GM21576 (cell line): ENCODE data around the gene NDUFB5.
"Not testable (repeated sequence)": the region's sequence is repeated elsewhere in the genome, so short reads cannot be mapped to it uniquely, and the experiment has no call there.

Source experiments
- ATAC-seq: cut with Tn5 transposase; IDR thresholded peaks from one replicate; pipeline ENCODE4 v1.9.1; 2021; ENCODE audit warnings: mild to moderate bottlenecking, moderate library complexity; ENCODE audit not compliant: unreplicated experiment

Gene NDUFB5

DNA sequence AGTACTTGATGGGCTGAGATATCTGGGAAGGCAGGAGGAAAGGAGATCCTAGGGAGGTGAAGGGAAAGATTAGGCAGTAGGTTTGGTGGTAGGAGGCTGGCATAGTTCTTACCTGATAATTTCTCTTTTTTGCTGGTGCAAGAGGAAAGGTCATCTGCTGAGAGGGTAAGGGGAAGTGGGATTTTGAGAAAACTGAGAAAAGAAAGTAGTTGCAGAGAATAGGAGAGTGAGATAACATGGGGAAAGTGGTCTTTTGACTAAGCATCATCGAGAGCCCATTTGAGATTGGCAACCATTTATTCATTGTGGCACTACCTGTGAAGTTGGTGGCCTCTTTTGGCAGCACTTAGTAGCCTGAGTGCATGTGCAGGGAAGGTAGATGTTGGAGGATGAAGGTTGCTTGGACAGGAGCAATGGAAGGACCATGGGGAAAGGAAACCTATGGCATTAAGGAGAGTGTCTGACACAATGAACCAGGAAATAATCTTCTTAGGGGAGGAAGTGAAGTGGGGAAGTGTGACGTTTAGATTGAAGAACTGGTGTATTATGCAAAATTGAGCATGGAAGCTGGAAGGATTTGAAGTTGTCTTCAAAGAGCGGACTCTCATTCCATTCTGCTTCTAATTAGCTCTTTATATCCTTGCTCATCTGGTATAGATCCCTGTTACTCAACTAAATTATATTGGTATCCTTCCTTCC lies 26.3 kb downstream of the NDUFB5 start:
- ATAC-seq = no peak

DNA sequence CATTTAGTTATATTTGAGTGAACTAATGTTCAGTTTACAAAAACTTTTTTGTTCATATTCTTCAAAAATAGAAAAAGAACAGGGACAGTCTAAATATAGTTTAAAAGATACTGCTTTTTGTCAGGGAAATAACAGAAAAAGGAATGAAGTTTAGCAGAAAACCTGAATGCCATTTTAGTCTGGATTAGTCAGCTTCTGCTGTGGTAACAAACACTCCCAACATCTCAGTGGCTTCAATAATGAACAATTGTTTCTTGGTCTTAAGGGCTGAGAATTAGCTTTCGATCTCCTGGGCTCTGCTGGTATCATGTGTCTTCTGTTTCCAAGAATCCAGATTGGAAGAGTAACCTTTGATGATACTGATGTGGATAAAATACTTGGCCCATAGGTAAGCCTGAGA lies 35.9 kb downstream of the NDUFB5 start:
- ATAC-seq = no peak

DNA sequence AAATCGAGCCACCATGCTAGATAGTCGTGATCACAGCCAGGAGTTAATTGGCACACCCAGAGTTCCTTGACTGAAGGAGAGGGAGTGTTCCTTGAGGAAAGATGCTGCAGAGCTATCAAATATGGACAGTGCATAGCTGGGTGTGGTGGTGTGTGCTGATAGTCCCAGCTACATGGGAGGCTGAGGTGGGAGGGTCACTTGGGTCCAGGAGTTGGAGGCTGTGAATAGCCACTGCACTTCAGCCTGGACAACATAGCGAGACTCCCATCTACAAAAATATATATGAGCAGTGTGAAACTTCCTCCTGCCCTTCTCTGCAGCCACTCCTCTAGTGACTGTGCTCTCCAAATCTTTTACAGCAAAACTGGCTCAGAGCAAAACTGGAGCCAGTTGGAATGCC lies 38.3 kb downstream of the NDUFB5 start:
- ATAC-seq = no peak

GRCh38 chr3:179643837-179644236 lies 39.2 kb downstream of the NDUFB5 start:
- ATAC-seq = not testable (repeated sequence)

GRCh38 chr3:179646177-179646576 lies 41.6 kb downstream of the NDUFB5 start:
- no peak for ATAC-seq

DNA sequence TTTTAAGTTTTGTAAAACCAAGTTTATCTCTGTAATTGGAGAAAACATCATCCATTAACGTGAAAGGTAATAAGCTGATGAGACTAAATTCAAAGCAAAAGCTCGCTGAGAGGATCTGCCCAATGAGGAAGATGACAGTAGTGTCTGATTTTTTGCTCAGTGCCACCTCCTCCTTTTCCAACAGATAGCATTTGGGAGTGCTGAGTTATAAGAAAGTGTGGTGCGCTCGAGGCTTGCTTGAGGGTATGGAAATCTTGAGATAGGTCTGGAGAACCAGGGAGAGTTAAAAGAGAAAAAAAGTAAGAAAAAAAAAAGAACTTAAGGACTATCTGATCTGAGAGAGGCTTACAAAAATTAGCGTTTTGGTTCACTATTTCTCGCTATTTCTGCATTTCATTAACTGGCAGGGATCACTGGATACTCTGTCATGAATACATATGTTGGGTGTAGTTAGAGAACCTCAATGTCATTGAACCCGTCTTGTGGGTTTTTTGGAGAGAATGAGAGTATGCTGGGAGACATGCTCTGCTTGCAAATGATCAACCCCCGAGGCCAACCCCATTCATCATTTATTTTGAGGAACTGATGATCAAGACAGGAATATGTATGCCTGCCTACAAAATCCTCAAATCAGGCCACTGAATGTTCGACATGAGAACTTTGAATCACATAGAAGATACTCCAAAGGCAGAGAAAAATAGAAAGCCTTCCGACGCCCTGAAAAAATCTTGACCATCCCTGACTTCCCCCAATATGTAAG lies 47.3 kb downstream of the NDUFB5 start:
- ATAC-seq = no peak

GRCh38 chr3:179652447-179653095 lies 48.0 kb downstream of the NDUFB5 start, which contains the start of gene USP13:
Gene USP13, plus strand, starts transcription at chr3:179653040. Its CDS starts 186 bp downstream, at chr3:179653226.
- ATAC-seq = peak; percentile 55

DNA sequence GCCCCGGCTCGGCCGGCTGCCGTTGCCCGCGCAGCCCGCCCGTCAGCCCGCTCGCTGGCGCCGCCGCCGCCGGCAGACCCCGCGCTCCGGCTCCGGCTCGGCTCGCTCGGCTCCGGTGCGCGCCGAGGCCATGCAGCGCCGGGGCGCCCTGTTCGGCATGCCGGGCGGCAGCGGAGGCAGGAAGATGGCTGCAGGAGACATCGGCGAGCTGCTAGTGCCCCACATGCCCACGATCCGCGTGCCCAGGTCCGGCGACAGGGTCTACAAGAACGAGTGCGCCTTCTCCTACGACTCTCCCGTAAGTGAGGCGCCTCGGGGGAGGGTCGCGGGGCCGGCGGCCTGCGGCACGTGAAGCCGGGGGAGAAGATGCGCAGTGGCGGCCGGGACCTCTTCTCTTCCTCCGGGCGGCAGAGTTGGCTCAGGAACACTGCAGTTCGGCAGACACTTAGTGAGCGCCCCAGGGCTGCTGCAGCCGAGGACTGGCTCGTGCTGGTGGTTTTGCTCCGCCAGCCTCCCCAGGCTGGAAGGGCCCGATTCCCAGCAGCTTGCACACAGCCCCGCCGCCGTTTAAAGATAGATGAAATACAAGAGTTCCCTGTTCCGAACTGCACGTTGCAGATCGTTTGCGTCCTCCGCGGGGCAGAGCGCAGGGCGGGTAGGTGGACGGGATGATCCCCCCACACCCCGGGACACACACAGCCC lies 48.7 kb downstream of the NDUFB5 start:
- peak; percentile 60 for ATAC-seq

- ATAC-seq = no peak
Measured at GRCh38 chr3:179655236-179655635, 50.6 kb downstream of the NDUFB5 start.

DNA sequence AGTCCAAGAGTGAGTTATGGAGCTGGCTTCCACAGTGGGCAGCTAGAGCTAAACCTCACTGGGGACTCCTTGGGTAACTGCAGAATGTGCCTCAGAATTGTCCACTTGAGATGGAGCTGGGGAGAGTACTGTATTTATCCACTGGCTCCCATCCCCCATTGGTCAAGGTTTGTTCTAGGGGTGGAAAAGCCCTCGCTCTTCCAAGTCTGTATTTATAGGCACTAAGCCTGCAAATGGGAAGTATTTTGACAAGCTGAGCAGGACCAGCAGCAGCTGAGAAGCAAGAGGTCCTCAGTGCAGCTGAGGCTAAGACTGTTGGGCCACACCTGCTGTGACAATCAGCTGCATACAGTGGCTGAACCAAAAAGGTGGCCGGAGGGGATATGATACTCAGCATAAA lies 54.0 kb downstream of the NDUFB5 start:
- ATAC-seq = no peak

DNA sequence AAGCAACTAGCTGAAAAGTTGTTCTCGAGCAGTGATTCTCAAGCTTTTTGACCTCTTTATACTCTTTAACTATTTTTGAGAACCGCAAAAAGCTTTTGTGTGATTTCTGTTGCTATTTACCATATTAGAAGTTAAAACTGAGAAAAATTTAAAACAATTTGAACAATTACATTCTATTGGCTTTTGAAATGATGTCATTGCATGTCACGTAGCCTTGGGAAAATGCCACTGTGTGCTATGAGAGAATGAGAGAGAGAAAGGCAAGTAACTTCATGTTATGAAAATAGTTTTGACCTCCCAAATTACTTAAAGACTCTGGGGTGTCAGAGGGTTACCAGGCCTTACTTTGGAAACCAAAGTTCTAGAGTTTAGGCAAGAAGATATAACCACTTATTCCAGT lies 56.3 kb downstream of the NDUFB5 start:
- ATAC-seq = no peak

GRCh38 chr3:179661777-179662176 lies 57.2 kb downstream of the NDUFB5 start:
- ATAC-seq = no peak

DNA sequence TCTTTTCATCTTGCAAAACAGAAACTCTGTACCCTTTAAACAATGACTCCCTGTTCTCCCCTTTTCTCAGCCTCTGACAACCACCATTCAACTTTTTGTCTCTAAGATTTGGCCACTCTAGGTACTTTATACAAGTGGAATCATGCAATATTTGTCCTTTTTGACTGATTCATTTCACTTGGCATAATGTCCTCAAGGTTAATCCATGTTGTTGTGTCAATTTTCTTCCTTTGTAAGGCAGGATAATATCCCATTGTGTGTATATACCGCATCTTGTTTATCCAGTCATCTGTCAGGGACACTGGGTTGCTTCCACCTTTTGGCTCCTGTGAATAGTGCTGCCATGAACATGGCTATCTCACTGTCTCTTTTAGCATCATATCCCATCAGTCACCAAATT lies 58.5 kb downstream of the NDUFB5 start:
- no peak for ATAC-seq

DNA sequence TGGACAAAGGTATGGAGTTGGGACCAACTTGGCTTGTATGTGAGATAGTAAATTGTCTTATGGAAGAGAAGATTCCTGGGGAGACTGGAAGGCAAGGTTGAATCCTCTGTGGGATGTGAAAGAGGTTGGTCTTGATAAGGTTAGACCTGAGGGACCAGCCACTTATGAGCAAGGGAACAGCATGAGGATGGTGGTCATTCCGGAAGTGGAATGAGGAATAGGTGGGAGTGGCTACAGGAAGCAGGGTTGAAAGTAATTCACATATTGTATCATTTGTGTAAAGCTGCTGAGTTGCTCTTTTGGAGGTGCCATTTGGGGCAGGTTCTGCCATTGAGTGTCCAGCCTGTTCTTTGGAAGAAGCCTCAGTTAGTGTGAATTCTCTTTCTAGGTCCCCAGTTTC lies 61.4 kb downstream of the NDUFB5 start:
- no peak for ATAC-seq

- no peak for ATAC-seq
Measured at GRCh38 chr3:179666436-179667035, 61.9 kb downstream of the NDUFB5 start.

DNA sequence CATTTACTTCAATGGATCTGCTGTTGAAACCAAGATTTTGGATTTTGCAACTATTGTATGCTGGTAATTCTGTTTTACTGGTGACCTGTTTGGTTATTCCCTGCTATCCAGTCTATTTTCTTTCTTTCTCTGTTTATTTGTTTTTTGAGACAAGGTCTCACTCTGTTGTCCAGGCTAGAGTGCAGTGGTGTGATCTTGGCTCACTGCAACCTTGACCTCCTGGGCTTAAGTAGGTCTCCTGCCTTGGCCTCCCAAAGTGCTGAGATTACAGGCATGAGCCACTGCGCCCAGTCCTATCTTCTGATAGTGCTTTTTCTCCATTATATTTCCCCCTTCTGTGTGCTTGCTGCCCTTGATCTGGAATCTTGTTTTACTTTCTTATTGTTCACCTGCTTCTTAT lies 63.8 kb downstream of the NDUFB5 start:
- no peak for ATAC-seq

- ATAC-seq = no peak
Measured at GRCh38 chr3:179670311-179670710, 65.7 kb downstream of the NDUFB5 start.

DNA sequence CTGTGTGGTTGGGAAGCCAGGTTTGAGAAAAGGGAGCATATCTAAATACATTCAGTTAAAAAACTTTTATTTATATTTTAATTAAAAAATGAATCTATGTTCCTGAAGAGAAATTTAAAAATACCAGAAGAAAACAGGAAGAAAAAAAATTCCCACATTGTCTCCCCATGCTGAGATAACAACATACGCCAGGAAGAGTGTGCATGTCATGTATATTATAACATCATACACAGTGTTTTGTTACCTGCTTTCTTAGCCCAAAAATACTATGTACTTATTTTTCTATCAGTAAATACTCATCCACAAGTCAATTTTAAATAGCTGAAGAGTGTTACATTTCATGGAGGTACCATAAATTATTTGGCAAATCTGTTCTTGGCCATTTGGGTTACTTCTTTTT lies 66.7 kb downstream of the NDUFB5 start:
- ATAC-seq = no peak

DNA sequence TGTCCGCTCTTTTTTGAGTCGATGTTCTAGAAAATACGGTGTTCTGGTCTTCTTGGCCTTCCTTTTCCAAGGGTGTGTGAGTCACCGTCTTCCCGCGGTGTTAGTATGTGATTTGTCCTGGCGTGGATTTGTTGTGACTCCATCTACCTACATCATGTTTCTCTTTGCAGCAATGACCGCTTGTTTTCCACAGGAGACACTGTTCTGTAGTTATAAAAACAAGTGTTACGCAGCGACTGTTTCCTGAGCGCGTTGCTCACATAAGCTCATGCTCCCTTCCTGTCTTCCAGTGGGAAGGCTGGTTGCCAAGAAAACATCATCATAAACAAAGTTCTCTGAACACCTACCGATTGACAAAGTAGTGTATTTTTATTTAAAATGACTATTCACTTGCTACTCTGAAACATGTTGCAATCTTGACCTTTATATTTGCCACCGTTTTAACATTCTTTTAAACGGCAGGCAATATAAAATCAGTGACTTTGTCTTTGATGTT lies 67.2 kb downstream of the NDUFB5 start:
- ATAC-seq = no peak

GRCh38 chr3:179672918-179673317 lies 68.3 kb downstream of the NDUFB5 start:
- ATAC-seq = no peak

DNA sequence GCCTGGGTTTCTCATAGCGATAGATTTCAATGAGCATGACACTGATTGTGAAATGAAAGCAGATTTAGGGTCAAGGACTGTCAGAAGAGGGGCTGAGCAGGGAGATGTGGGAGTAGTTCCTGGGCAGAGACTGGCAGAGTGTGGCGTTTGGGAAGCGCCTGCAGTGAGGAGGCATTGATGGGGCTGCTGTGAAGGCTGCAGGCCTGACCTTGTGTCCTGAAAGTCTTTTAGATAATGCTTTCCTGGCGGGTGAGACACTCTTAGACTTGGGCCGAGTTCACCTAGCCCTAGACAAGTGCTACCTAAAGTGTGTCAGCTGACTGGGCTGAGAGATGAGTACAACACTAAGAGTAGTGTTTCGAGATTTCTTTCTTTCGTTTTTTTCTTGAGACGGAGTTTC lies 68.9 kb downstream of the NDUFB5 start:
- no peak for ATAC-seq
